GM23248 (cell line): ENCODE results near the gene CPLX1.

Source experiments
- EZH2 ChIP-seq: fragments of 200-600 bp; sonication (generic); IDR thresholded peaks from 2 replicates; pipeline ENCODE4 v1.6.1; 2018; ENCODE audit warnings: antibody characterized with exemption, mild to moderate bottlenecking; ENCODE audit not compliant: insufficient read depth, poor library complexity, severe bottlenecking
- EZH2phosphoT487 ChIP-seq: fragments of 200-600 bp; sonication (generic); IDR thresholded peaks from 2 replicates; pipeline ENCODE4 v1.6.1; 2018; ENCODE audit warnings: antibody characterized with exemption, moderate library complexity, mild to moderate bottlenecking, low read depth; ENCODE audit not compliant: insufficient read depth

- no peak for TF ChIP-seq EZH2
- no peak for TF ChIP-seq EZH2phosphoT487
Observed at GRCh38 chr4:820230-821172, 5.4 kb downstream of the CPLX1 start.
